Measurements from ENCODE around the gene FRA10AC1. TPM values are rescaled to one million over a fixed set of nuclear protein-coding genes. Genes with fewer than 3 reads are reported as not detected.

Gene FRA10AC1, protein sequence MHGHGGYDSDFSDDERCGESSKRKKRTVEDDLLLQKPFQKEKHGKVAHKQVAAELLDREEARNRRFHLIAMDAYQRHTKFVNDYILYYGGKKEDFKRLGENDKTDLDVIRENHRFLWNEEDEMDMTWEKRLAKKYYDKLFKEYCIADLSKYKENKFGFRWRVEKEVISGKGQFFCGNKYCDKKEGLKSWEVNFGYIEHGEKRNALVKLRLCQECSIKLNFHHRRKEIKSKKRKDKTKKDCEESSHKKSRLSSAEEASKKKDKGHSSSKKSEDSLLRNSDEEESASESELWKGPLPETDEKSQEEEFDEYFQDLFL
- 4.8 and 9.2 TPM in 2 replicates for total RNA-seq (2014; rRNA removed; shearing (Covaris generic))

DNA sequence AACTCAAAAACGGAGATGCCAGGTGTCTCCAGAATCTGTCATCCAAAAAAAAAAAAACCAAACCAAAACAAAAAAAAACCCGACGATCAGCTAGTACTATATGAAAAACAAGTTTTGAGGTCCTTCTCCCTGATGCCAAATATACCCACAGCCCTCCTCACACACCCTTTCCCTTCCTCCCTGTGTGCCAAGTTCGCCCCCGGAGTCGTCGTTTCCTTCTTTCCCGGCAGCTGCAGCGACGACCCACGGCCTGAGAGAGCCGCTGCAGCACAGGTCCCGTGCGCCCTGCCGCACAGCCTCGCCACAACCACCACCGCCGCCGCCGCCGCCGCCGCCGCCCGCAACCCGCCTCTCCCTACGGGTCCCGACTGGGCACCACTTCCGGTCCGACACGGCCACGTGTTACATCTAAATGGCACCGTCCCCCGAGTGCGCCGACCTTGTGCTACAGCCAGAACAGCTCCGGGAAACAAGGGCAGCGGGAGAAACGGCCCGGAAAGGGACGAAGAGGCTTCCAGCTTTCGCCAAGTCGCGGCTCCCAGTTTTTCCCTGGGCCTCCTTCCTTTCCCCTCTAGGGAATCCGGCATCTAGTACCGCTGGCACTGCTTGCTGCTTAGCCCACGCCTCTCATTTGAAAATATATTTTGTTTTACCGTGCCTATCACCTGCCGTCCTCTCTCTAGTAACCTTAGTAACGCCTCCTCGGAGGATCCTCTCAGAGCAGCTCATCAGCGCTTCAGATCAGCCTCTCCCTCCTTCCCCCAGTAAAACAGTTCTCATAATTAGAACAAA lies at the start of gene FRA10AC1:
FRA10AC1 (minus strand) TSS at position 383 of the 792 bp plus-strand sequence. CDS start 2,486 bp downstream, outside the sequence.
- H3K4me3 ChIP-seq (ENCODE audit: insufficient read depth, low read depth, low read length), result peak within 1 kb of the TSS; percentile 75
- H3K36me3 ChIP-seq (replicated peaks; ENCODE audit: control insufficient read depth, insufficient read depth, low read length), result no peaks in the 10 kb centered on the region; the same call in none of the 2 replicates
- H3K27me3 ChIP-seq (ENCODE audit: control insufficient read depth, insufficient read depth, low read length), result no peaks in the 10 kb centered on the region; the same call in 1 of the 2 replicates
- DNase-seq, result peak; percentile 83

DNA sequence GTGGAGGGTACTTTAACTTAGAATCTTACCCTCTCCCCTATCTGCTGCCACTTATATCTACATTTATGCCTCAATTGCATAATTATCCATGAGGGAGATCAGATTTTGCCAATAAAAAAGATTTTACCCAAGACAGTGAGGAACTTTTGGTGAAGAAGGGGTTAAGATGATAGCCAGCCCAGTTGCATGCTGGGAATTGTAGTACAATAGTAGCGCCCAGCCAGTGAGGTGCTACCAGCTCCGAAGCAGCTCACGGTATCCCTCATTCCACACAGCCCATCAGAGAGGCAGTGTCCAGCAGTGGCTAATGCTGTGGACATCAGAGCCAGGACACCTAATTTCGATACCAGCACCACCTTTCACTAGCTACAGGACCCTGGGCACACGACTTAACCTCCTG lies 49.4 kb upstream of the FRA10AC1 start:
- H3K27me3 ChIP-seq (ENCODE audit: control insufficient read depth, insufficient read depth, low read length), result no peaks in the 10 kb centered on the region
- H3K4me3 ChIP-seq (ENCODE audit: insufficient read depth, low read depth, low read length), result peak overlapping the region; percentile 16; the same call in 1 of the 2 replicates
- no peaks in the 10 kb centered on the region for H3K36me3 ChIP-seq (replicated peaks; ENCODE audit: control insufficient read depth, insufficient read depth, low read length)
- no peak for DNase-seq

DNA sequence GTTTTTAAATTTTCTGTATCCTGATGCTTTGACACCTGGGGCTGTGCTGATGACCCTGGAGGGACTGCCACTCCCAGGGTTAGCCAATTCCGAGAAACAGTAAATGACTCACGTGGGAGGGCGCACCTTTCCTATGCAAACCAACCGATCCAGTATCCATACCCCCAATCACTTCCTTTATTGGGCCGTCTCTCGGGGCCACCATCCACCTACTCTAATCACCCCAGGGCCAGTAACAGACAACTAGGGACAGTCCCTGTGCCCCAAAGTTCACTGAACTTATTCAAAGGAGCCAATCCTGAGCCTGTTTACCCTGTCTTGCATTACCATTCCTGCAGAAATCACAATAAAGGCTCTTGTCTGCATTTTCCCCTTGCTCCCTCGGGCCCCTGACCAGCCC lies 48.7 kb upstream of the FRA10AC1 start:
- DNase-seq, result no peak
- H3K36me3 ChIP-seq (replicated peaks; ENCODE audit: control insufficient read depth, insufficient read depth, low read length), result no peaks in the 10 kb centered on the region
- no peak overlapping the region for H3K4me3 ChIP-seq (ENCODE audit: insufficient read depth, low read depth, low read length)
- H3K27me3 ChIP-seq (ENCODE audit: control insufficient read depth, insufficient read depth, low read length), result no peaks in the 10 kb centered on the region

DNA sequence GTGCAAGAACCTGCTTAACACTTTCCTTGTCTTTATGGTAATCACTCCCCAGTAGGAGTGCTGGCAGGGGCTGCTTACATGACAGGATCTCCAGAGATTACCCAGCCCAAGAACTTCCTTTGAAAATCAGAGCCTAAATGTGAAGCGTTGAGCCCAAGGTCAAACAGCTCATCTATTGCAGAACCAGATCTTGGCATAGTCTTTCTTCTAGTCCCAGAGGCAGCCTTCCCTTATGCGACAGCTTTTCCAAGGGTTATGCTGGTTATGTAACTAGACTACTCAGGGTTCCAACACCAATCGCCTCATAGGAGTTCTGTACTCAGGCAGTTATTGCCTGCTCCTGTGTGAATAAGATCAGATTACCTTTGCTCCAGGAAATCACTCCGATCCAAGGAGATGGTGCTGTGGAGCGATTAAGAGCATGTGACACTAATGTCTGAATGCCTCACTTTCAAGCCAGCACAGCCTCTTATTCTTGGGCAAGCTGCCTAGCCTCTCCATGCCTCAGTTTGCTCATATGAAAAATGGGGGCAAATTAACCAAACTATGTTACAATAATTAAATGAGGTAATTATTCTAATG lies 46.9 kb upstream of the FRA10AC1 start:
- Histone ChIP-seq H3K36me3 (replicated peaks; ENCODE audit: control insufficient read depth, insufficient read depth, low read length) (no peaks in the 10 kb centered on the region), H3K4me3 (ENCODE audit: insufficient read depth, low read depth, low read length) (no peak overlapping the region), H3K27me3 (ENCODE audit: control insufficient read depth, insufficient read depth, low read length) (no peaks in the 10 kb centered on the region)
- DNase-seq, result no peak

DNA sequence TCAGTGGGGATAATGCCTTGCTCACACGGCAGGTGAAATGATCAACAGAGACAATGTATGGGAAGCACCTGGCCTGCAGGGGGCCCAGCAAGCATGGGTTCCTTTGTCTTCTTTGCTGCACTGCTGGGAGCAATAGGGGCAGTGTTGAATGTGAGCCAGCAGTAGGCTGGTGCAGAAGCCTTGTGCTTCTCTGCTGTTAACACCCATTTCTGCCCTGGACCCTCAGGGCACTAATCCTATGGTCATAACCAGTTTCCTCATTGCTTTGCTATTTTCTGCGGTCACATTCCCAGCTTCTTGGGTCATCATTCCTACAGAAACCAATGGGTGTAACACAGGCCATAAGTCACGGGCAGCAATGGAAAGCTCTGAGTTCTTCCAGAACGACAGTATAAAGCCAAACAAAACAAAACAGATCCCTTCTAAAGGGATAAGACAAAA lies 44.5 kb upstream of the FRA10AC1 start:
- H3K27me3 ChIP-seq (ENCODE audit: control insufficient read depth, insufficient read depth, low read length), result no peaks in the 10 kb centered on the region
- DNase-seq, result no peak
- no peak overlapping the region for H3K4me3 ChIP-seq (ENCODE audit: insufficient read depth, low read depth, low read length)
- H3K36me3 ChIP-seq (replicated peaks; ENCODE audit: control insufficient read depth, insufficient read depth, low read length), result no peaks in the 10 kb centered on the region

DNA sequence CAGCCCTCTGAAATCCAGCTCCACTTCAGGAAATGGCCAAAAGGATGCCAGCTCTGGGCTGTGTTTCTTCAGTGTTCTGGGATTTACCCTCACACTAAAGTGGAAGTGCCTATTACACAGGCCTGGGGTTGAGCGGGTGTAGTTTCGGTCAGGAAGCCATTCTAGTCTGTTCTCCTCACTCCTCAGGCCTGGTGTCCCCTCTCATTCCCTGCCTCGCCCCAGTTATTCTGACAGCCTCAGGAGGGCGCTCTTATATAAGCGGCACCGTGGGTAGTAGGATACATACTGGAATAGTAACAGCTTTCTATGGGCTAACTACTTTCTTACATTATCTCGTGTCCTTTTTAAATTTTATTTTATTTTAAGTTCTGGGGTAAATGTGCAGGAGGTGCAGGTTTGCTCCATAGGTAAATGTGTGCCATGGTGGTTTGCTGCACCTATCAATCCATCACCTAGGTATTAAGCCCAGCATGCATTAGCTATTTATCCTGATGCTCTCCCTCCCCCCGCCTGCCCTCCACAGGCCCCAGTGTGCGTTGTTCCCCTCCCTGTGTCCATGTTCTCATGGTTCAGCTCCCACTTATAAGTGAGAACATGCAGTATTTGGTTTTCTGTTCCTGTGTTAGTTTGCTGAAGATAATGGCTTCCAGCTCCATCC lies 43.1 kb upstream of the FRA10AC1 start:
- Histone ChIP-seq H3K36me3 (replicated peaks; ENCODE audit: control insufficient read depth, insufficient read depth, low read length) (no peaks in the 10 kb centered on the region), H3K4me3 (ENCODE audit: insufficient read depth, low read depth, low read length) (no peak overlapping the region), H3K27me3 (ENCODE audit: control insufficient read depth, insufficient read depth, low read length) (no peaks in the 10 kb centered on the region)
- peak; percentile 37 for DNase-seq

DNA sequence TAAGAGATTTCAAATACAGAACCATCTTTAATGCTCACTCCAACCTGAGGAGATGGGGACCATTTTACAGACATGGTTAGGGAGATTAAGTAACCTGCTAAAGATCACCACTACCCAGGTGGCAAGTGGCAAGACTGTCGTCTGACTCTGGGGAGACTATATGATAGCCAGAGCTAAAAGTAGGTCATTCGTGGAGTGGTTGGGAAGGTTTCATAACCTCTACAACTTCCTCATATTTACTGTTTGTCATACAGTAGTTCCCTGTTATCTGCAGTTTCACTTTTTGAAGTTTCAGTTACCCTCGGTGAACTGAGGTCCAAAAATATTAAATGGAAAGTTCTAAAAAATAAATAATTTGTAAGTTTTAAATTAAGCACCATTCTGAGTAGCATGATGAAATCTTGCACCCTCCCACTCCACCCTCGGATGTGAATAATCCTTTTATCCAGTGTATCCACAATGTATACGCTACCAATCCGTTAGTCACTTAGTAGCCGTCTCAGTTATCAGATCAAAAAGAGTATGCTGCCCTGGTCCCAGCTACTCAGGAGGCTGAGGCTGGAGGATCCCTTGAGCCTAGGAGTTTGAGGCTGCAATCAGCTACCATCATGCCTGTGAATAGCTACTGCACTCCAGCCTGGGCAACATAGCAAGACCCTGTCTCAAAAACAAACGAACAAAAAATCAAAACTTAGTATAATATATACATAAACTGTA lies 40.4 kb upstream of the FRA10AC1 start:
- no peak for DNase-seq
- Histone ChIP-seq H3K4me3 (ENCODE audit: insufficient read depth, low read depth, low read length) (no peak overlapping the region), H3K36me3 (replicated peaks; ENCODE audit: control insufficient read depth, insufficient read depth, low read length) (no peaks in the 10 kb centered on the region), H3K27me3 (ENCODE audit: control insufficient read depth, insufficient read depth, low read length) (no peaks in the 10 kb centered on the region)

DNA sequence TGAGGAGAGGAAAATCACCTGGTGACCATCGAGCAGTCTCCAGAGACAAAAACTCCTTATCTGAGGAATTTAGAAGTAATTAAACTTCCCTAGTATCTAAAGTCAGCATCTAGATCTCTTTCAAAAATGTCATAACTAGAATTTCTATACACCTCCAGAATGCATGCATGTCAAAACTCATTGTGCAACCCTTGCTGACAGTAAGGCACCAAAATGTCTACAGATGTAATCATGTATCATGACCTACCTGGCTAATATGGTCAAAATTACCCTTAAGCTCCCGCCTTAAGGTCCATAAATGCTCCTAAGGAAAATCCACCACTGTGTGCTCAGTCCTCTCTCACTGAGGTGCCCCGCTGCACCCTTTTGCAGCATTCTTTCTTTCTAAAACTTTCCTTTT lies 39.0 kb upstream of the FRA10AC1 start:
- no peaks in the 10 kb centered on the region for H3K36me3 ChIP-seq (replicated peaks; ENCODE audit: control insufficient read depth, insufficient read depth, low read length)
- H3K4me3 ChIP-seq (ENCODE audit: insufficient read depth, low read depth, low read length), result no peak overlapping the region
- no peaks in the 10 kb centered on the region for H3K27me3 ChIP-seq (ENCODE audit: control insufficient read depth, insufficient read depth, low read length)
- DNase-seq, result no peak

DNA sequence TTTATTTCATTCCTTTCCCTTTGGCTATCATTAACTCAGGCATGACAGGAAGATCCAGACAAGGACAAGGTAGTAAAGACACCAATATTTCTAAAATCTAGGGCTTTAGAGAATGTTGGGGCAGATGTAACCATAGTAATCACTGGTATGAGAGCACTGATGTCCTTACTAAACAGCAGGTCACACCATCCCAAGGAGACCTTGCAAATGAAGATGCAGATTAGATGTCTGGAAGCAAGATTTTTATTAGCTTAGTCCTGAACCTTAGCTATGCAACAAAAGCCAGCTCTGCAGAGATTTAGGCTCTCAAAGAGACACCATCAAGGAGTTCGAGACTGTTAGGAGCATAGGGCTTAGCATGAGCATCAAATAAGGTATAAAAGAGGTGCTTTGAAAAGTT lies 23.6 kb upstream of the FRA10AC1 start:
- no peaks in the 10 kb centered on the region for H3K27me3 ChIP-seq (ENCODE audit: control insufficient read depth, insufficient read depth, low read length)
- DNase-seq, result no peak
- H3K4me3 ChIP-seq (ENCODE audit: insufficient read depth, low read depth, low read length), result no peak overlapping the region
- H3K36me3 ChIP-seq (replicated peaks; ENCODE audit: control insufficient read depth, insufficient read depth, low read length), result no peaks in the 10 kb centered on the region

DNA sequence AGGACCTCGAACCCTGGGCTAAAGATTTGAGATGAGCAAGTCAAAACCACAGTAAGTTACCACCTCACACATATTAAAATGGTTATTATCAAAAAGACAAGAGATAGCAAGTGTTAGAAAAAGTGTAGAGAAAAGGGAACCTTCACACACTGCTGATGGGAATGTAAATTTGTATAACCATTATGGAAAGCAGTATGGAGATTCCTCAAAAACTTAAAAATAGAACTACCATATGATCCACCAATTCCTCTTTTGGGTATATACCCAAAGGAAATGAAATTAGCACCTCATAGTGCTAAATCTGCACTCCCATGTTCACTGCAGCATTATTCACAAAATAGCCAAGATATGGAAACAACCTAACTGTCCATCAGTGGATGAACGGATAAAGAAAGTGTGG lies 20.8 kb upstream of the FRA10AC1 start:
- Histone ChIP-seq H3K27me3 (ENCODE audit: control insufficient read depth, insufficient read depth, low read length) (no peaks in the 10 kb centered on the region), H3K36me3 (replicated peaks; ENCODE audit: control insufficient read depth, insufficient read depth, low read length) (no peaks in the 10 kb centered on the region), H3K4me3 (ENCODE audit: insufficient read depth, low read depth, low read length) (no peak overlapping the region)
- DNase-seq, result no peak

DNA sequence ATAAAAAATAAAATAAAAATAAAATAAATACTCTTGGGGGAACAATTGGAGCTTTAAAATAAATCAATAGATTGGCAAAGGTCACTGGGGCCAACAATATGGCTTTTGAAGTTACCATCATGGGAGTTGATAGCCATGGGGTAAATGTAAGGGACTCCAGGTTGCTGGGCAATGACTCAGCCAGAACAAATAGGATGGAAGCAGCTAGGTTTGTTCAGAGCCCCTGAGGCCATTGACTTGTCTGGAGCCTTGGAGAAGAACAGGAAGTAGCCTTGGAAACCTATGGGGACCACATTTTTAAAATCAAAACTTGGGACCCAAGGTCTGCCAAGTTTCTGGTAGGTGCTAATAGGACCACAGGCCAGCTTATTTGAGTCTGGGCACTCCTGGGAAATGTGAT lies 20.2 kb upstream of the FRA10AC1 start:
- DNase-seq, result no peak
- Histone ChIP-seq H3K27me3 (ENCODE audit: control insufficient read depth, insufficient read depth, low read length) (no peaks in the 10 kb centered on the region), H3K4me3 (ENCODE audit: insufficient read depth, low read depth, low read length) (no peak overlapping the region), H3K36me3 (replicated peaks; ENCODE audit: control insufficient read depth, insufficient read depth, low read length) (no peaks in the 10 kb centered on the region)

DNA sequence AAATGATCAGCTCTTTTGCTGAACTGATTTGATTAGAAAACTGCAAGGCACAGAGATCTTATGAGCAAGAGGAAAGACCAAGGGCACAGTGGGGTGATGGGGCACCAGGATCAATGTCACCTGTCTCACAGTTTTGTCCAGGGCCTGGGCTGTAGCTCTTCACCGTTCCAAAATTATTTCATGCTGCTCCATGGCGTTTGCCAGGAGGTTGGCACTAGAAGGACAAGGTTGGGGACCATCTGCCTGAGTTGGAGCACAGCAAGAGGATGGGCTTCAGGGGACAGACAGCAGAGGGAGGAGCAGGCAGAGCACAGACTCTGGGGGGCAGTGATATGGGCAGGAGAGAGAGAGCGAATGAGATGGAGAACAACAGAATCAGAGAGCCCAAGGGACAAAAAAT lies 17.5 kb upstream of the FRA10AC1 start:
- H3K27me3 ChIP-seq (ENCODE audit: control insufficient read depth, insufficient read depth, low read length), result no peaks in the 10 kb centered on the region
- H3K4me3 ChIP-seq (ENCODE audit: insufficient read depth, low read depth, low read length), result no peak overlapping the region
- DNase-seq, result no peak
- H3K36me3 ChIP-seq (replicated peaks; ENCODE audit: control insufficient read depth, insufficient read depth, low read length), result no peaks in the 10 kb centered on the region

DNA sequence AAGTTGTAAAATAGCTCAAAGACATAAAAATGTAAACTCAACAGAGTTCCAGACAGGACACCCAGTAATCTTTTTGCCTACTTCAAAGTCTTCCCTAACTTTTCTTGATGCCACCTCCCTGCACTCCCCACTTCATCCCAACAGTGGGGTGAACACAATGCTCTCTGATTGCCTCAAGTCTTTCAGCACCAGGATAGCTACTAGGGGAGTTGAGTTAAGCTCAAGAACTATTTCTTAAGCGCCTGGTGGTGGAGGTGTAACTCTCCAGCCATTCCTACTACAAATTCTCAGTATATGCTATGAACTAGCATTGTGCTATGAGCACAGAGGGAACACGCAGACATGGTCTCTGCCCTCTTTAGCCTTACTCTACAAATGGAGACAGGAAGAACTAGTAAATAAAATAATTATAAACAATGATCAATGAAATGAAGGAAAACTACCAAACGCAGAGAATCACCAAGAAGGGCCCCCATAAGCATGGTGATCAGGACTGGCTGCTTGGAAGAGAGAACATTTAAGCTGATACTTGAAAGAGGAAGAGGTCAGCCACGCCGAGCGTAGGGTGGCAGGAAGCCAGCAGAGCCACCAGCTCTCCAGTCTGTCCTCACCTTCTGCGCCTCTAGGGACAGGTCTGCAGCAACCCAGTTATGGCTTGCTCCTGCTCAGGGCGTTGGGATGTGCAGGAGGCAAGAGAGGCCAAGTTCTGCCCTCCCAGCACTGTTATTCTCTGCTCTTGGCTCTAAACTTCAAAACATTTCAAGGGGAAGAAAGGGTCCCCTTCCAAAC lies 16.7 kb upstream of the FRA10AC1 start:
- Histone ChIP-seq H3K36me3 (replicated peaks; ENCODE audit: control insufficient read depth, insufficient read depth, low read length) (no peaks in the 10 kb centered on the region), H3K4me3 (ENCODE audit: insufficient read depth, low read depth, low read length) (no peak overlapping the region), H3K27me3 (ENCODE audit: control insufficient read depth, insufficient read depth, low read length) (no peaks in the 10 kb centered on the region)
- no peak for DNase-seq
